HEK293 (cell line): Measurements from ENCODE around the gene GNL3.

Experiments
- GLI2 ChIP-seq: fragments of 450-650 bp; formaldehyde crosslinking; IDR thresholded peaks from 2 replicates; pipeline ENCODE4; 2017; ENCODE audit warnings: missing biosample characterization, missing genetic modification characterization, low read depth, borderline replicate concordance
- HOXD13 ChIP-seq: sonication (generic); formaldehyde crosslinking; IDR thresholded peaks from 2 replicates; pipeline ENCODE4 v1.8.0; 2022; ENCODE audit warnings: missing genetic modification reagents, borderline replicate concordance
- IKZF3 ChIP-seq: fragments of 450-650 bp; IDR thresholded peaks from 2 replicates; pipeline ENCODE4 v1.5.0; 2018; ENCODE audit warnings: missing biosample characterization, mild to moderate bottlenecking, missing genetic modification characterization, moderate library complexity
- REPIN1 ChIP-seq: fragments of 450-650 bp; formaldehyde crosslinking; IDR thresholded peaks from 2 replicates; pipeline ENCODE4 v1.5.1; 2017; ENCODE audit warnings: missing biosample characterization, missing genetic modification characterization, low read depth
- ZBTB20 ChIP-seq: fragments of 450-650 bp; formaldehyde crosslinking; IDR thresholded peaks from 2 replicates; pipeline ENCODE4 v1.5.1; 2016; ENCODE audit warnings: missing biosample characterization, missing genetic modification characterization
- ZFP37 ChIP-seq: fragments of 450-650 bp; formaldehyde crosslinking; IDR thresholded peaks from 2 replicates; pipeline ENCODE4 v1.5.1; 2016; ENCODE audit warnings: missing biosample characterization, missing genetic modification characterization
- ZNF121 ChIP-seq: fragments of 450-650 bp; formaldehyde crosslinking; IDR thresholded peaks from 2 replicates; pipeline ENCODE4 v1.5.1; 2016; ENCODE audit warnings: missing biosample characterization, missing genetic modification characterization
- ZNF2 ChIP-seq: fragments of 450-650 bp; formaldehyde crosslinking; IDR thresholded peaks from 2 replicates; pipeline ENCODE4 v1.5.1; 2016; ENCODE audit warnings: missing biosample characterization, missing genetic modification characterization
- ZNF211 ChIP-seq: fragments of 450-650 bp; formaldehyde crosslinking; IDR thresholded peaks from 2 replicates; pipeline ENCODE4 v1.5.1; 2016; ENCODE audit warnings: low read depth, missing biosample characterization, missing genetic modification characterization
- ZNF221 ChIP-seq: fragments of 450-650 bp; formaldehyde crosslinking; IDR thresholded peaks from 2 replicates; pipeline ENCODE4 v1.5.1; 2017; ENCODE audit warnings: missing biosample characterization, missing genetic modification characterization, borderline replicate concordance
- ZNF292 ChIP-seq: fragments of 450-650 bp; formaldehyde crosslinking; IDR thresholded peaks from 2 replicates; pipeline ENCODE4 v1.5.1; 2016; ENCODE audit warnings: low read depth, missing biosample characterization, missing genetic modification characterization, borderline replicate concordance
- ZNF37A ChIP-seq: fragments of 450-650 bp; IDR thresholded peaks from 2 replicates; pipeline ENCODE4 v1.5.1; 2018; ENCODE audit warnings: missing biosample characterization, missing genetic modification characterization
- ZNF391 ChIP-seq: fragments of 450-650 bp; formaldehyde crosslinking; IDR thresholded peaks from 2 replicates; pipeline ENCODE4 v1.5.1; 2016; ENCODE audit warnings: low read depth, missing biosample characterization, missing genetic modification characterization, borderline replicate concordance
- ZNF585B ChIP-seq: fragments of 450-650 bp; formaldehyde crosslinking; IDR thresholded peaks from 2 replicates; pipeline ENCODE4 v1.5.1; 2016; ENCODE audit warnings: missing biosample characterization, missing genetic modification characterization
- ZNF596 ChIP-seq: fragments of 450-650 bp; IDR thresholded peaks from 2 replicates; pipeline ENCODE4 v1.5.0; 2018; ENCODE audit warnings: missing biosample characterization, mild to moderate bottlenecking, missing genetic modification characterization, moderate library complexity
- ZNF658 ChIP-seq: fragments of 450-650 bp; formaldehyde crosslinking; IDR thresholded peaks from 2 replicates; pipeline ENCODE4; 2016; ENCODE audit warnings: missing biosample characterization, missing genetic modification characterization
- ZNF76 ChIP-seq: fragments of 450-650 bp; formaldehyde crosslinking; IDR thresholded peaks from 2 replicates; pipeline ENCODE4; 2016; ENCODE audit warnings: low read depth, missing biosample characterization, missing genetic modification characterization, borderline replicate concordance
- ZNF791 ChIP-seq: fragments of 450-650 bp; formaldehyde crosslinking; IDR thresholded peaks from 2 replicates; pipeline ENCODE4 v1.5.1; 2016; ENCODE audit warnings: missing biosample characterization, missing genetic modification characterization
- ZNF830 ChIP-seq: fragments of 450-650 bp; IDR thresholded peaks from 2 replicates; pipeline ENCODE4 v1.5.0; 2018; ENCODE audit warnings: missing biosample characterization, missing genetic modification characterization, low read depth, mild to moderate bottlenecking, moderate library complexity
- ZSCAN16 ChIP-seq: fragments of 450-650 bp; formaldehyde crosslinking; IDR thresholded peaks from 2 replicates; pipeline ENCODE4 v1.5.1; 2016; ENCODE audit warnings: missing biosample characterization, missing genetic modification characterization
- TF ChIP-seq, protein P1 (sequence below): fragments of 450-650 bp; formaldehyde crosslinking; IDR thresholded peaks from 2 replicates; pipeline ENCODE4 v1.5.1; 2017; ENCODE audit warnings: missing biosample characterization, missing genetic modification characterization
- TF ChIP-seq, protein P2 (sequence below): fragments of 450-650 bp; formaldehyde crosslinking; IDR thresholded peaks from 2 replicates; pipeline ENCODE4 v1.5.1; 2016; ENCODE audit warnings: missing biosample characterization, missing genetic modification characterization
- TF ChIP-seq, protein P3 (sequence below): fragments of 450-650 bp; formaldehyde crosslinking; IDR thresholded peaks from 2 replicates; pipeline ENCODE4 v1.5.1; 2016; ENCODE audit warnings: missing biosample characterization, missing genetic modification characterization
- TF ChIP-seq, protein P4 (sequence below): fragments of 450-650 bp; formaldehyde crosslinking; IDR thresholded peaks from 2 replicates; pipeline ENCODE4 v1.5.1; 2016; ENCODE audit warnings: missing biosample characterization, missing genetic modification characterization, low read depth
- TF ChIP-seq, protein P5 (sequence below): fragments of 450-650 bp; formaldehyde crosslinking; IDR thresholded peaks from 2 replicates; pipeline ENCODE4 v1.5.1; 2016; ENCODE audit warnings: missing biosample characterization, missing genetic modification characterization
- TF ChIP-seq, protein P6 (sequence below): fragments of 450-650 bp; formaldehyde crosslinking; IDR thresholded peaks from 2 replicates; pipeline ENCODE4 v1.5.1; 2016; ENCODE audit warnings: missing biosample characterization, missing genetic modification characterization
- TF ChIP-seq, protein P7 (sequence below): fragments of 450-650 bp; formaldehyde crosslinking; optimal IDR thresholded peaks from 2 replicates; pipeline ENCODE3; 2016; ENCODE audit warnings: missing biosample characterization, mild to moderate bottlenecking, missing genetic modification characterization

The GNL3 gene

DNA sequence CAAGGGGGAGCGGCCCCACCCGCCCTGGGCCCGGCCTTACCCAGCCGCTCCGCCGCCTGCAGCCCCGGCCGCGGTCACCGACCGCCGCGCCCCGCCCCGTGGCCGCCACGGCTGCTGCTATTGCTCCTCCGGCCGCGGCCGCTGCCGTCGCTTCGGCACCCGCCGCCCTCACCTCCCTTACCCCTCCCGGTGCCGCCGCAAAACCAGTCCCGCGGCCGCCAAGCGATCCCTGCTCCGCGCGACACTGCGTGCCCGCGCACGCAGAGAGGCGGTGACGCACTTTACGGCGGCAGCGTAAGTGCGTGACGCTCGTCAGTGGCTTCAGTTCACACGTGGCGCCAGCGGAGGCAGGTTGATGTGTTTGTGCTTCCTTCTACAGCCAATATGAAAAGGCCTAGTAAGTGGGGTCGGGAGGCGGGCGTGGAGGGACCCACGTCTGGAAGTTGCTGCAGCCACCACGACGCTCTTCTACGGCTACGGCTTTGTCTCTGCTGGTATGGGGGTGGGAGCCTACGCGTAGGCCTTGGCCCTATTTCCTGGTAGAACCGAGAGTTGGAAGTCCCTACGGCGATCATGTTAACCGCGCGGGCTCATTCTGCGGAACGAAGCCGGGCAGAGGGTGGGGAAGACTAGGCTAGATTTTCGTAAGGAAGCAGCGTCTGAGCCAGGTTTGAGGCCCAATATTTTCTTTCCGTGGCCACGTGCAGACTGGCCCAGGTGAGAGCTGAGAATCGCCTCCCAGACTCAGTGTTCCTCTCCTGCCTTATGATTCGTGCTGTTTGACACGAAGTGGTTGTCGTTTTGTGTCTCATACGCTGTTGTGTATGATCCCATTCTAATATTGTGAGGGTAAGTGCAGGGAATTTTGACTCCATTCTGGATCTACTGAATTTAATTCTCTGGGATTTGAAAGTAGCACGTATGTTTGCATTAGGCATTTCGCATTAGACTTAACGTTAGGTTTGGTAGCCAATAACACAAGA is at the start of gene GNL3, which contains the start of gene PBRM1 (continued):
- TF ChIP-seq, protein P1, sequence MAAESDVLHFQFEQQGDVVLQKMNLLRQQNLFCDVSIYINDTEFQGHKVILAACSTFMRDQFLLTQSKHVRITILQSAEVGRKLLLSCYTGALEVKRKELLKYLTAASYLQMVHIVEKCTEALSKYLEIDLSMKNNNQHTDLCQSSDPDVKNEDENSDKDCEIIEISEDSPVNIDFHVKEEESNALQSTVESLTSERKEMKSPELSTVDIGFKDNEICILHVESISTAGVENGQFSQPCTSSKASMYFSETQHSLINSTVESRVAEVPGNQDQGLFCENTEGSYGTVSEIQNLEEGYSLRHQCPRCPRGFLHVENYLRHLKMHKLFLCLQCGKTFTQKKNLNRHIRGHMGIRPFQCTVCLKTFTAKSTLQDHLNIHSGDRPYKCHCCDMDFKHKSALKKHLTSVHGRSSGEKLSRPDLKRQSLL (tag by site-specific recombination), result no peak
- TF ChIP-seq, protein P2, sequence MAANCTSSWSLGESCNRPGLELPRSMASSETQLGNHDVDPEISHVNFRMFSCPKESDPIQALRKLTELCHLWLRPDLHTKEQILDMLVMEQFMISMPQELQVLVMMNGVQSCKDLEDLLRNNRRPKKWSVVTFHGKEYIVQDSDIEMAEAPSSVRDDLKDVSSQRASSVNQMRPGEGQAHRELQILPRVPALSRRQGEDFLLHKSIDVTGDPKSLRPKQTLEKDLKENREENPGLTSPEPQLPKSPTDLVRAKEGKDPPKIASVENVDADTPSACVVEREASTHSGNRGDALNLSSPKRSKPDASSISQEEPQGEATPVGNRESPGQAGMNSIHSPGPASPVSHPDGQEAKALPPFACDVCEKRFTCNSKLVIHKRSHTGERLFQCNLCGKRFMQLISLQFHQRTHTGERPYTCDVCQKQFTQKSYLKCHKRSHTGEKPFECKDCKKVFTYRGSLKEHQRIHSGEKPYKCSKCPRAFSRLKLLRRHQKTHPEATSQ, result no peak; the same call in 1 of the 2 replicates
- no peak for TF ChIP-seq ZNF121 (tag by site-specific recombination)
- TF ChIP-seq, protein P3, sequence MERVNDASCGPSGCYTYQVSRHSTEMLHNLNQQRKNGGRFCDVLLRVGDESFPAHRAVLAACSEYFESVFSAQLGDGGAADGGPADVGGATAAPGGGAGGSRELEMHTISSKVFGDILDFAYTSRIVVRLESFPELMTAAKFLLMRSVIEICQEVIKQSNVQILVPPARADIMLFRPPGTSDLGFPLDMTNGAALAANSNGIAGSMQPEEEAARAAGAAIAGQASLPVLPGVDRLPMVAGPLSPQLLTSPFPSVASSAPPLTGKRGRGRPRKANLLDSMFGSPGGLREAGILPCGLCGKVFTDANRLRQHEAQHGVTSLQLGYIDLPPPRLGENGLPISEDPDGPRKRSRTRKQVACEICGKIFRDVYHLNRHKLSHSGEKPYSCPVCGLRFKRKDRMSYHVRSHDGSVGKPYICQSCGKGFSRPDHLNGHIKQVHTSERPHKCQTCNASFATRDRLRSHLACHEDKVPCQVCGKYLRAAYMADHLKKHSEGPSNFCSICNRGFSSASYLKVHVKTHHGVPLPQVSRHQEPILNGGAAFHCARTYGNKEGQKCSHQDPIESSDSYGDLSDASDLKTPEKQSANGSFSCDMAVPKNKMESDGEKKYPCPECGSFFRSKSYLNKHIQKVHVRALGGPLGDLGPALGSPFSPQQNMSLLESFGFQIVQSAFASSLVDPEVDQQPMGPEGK (tag by site-specific recombination), result no peak
- TF ChIP-seq, protein P4, sequence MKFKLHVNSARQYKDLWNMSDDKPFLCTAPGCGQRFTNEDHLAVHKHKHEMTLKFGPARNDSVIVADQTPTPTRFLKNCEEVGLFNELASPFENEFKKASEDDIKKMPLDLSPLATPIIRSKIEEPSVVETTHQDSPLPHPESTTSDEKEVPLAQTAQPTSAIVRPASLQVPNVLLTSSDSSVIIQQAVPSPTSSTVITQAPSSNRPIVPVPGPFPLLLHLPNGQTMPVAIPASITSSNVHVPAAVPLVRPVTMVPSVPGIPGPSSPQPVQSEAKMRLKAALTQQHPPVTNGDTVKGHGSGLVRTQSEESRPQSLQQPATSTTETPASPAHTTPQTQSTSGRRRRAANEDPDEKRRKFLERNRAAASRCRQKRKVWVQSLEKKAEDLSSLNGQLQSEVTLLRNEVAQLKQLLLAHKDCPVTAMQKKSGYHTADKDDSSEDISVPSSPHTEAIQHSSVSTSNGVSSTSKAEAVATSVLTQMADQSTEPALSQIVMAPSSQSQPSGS, result no peak
- TF ChIP-seq IKZF3, result no peak
- TF ChIP-seq ZNF37A (tag by site-specific recombination), result no peak
- 0 out of 2 replicates have a peak, but pooled peaks have one; percentile 55 for TF ChIP-seq ZNF391 (tag by site-specific recombination)
- no peak for TF ChIP-seq ZNF791 (tag by site-specific recombination)
- TF ChIP-seq ZNF2, result peak; percentile 82; the same call in 1 of the 2 replicates
- no peak for TF ChIP-seq HOXD13 (CRISPR knock-in tag)
- no peak for TF ChIP-seq ZNF596 (tag by site-specific recombination)
- TF ChIP-seq ZSCAN16 (tag by site-specific recombination), result 0 out of 2 replicates have a peak, but pooled peaks have one; percentile 29
- TF ChIP-seq ZNF585B (tag by site-specific recombination), result no peak
- peak; percentile 56; the same call in 1 of the 2 replicates for TF ChIP-seq ZFP37 (tag by site-specific recombination)
- 0 out of 2 replicates have a peak, but pooled peaks have one; percentile 46 for TF ChIP-seq REPIN1 (tag by site-specific recombination)
- TF ChIP-seq, protein P5, sequence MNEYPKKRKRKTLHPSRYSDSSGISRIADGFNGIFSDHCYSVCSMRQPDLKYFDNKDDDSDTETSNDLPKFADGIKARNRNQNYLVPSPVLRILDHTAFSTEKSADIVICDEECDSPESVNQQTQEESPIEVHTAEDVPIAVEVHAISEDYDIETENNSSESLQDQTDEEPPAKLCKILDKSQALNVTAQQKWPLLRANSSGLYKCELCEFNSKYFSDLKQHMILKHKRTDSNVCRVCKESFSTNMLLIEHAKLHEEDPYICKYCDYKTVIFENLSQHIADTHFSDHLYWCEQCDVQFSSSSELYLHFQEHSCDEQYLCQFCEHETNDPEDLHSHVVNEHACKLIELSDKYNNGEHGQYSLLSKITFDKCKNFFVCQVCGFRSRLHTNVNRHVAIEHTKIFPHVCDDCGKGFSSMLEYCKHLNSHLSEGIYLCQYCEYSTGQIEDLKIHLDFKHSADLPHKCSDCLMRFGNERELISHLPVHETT (tag by site-specific recombination), result peak; percentile 89
- TF ChIP-seq ZNF830 (tag by site-specific recombination), result no peak
- no peak for TF ChIP-seq ZNF221 (tag by site-specific recombination)
- TF ChIP-seq ZBTB20 (tag by site-specific recombination), result no peak; the same call in 1 of the 2 replicates
- TF ChIP-seq ZNF76, result peak; percentile 46; the same call in 1 of the 2 replicates
- no peak for TF ChIP-seq ZNF292 (tag by site-specific recombination)
- no peak for TF ChIP-seq ZNF211 (tag by site-specific recombination)
- no peak for TF ChIP-seq GLI2
- TF ChIP-seq, protein P6, sequence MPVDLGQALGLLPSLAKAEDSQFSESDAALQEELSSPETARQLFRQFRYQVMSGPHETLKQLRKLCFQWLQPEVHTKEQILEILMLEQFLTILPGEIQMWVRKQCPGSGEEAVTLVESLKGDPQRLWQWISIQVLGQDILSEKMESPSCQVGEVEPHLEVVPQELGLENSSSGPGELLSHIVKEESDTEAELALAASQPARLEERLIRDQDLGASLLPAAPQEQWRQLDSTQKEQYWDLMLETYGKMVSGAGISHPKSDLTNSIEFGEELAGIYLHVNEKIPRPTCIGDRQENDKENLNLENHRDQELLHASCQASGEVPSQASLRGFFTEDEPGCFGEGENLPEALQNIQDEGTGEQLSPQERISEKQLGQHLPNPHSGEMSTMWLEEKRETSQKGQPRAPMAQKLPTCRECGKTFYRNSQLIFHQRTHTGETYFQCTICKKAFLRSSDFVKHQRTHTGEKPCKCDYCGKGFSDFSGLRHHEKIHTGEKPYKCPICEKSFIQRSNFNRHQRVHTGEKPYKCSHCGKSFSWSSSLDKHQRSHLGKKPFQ (tag by site-specific recombination), result peak; percentile 72
- TF ChIP-seq, protein P7, sequence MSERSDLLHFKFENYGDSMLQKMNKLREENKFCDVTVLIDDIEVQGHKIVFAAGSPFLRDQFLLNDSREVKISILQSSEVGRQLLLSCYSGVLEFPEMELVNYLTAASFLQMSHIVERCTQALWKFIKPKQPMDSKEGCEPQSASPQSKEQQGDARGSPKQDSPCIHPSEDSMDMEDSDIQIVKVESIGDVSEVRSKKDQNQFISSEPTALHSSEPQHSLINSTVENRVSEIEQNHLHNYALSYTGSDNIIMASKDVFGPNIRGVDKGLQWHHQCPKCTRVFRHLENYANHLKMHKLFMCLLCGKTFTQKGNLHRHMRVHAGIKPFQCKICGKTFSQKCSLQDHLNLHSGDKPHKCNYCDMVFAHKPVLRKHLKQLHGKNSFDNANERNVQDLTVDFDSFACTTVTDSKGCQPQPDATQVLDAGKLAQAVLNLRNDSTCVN, result peak; percentile 95
- no peak for TF ChIP-seq ZNF658
